ENCODE measurements around the gene DENND1C. TPM values are rescaled to one million over a fixed set of nuclear protein-coding genes. Genes with fewer than 3 reads are reported as not detected.

DENND1C gene
- total RNA-seq, 8 experiments from 2014 or later = 0.07 to 2.7 (median 0.98) TPM

- Histone ChIP-seq H3K27ac (no peak overlapping the region), H3K4me3 (no peak overlapping the region), H3K4me1 (replicated peaks in 1 of 2) (no peaks in the 10 kb centered on the region)
- ATAC-seq (replicated peaks in 6 of 8) = no peak
- in situ Hi-C loops (cut with MboI; ENCODE audit: low pct_unique_long_range_greater_than_20kb in 2 of 9, low sequenced_read_pairs in 9 of 9, unreplicated experiment in 9 of 9) = no loop called here
- 60 to 100% (median 67%) methylated on average over 1 to 2 of the region's 19 CpGs; no CpG with 5 or more reads in 5 of the 10 experiments for WGBS, 10 experiments
Observed at GRCh38 chr19:6452223-6452614, 29.4 kb downstream of the DENND1C start.

- Histone ChIP-seq H3K27ac (no peak overlapping the region), H3K4me1 (replicated peaks in 1 of 2) (no peaks in the 10 kb centered on the region), H3K4me3 (no peak overlapping the region)
- WGBS, 10 experiments = 80 to 100% (median 95%) methylated on average over 1 to 6 of the region's 7 CpGs; no CpG with 5 or more reads in 2 of the 10 experiments
- ATAC-seq (replicated peaks in 6 of 8) = no peak
- in situ Hi-C loops (cut with MboI; ENCODE audit: low pct_unique_long_range_greater_than_20kb in 2 of 9, low sequenced_read_pairs in 9 of 9, unreplicated experiment in 9 of 9) = no loop called here
Observed at GRCh38 chr19:6451583-6452222, 29.9 kb downstream of the DENND1C start.

GRCh38 chr19:6450166-6450565 is 31.4 kb downstream of the DENND1C start:
- H3K4me1 ChIP-seq (replicated peaks in 1 of 2) = no peaks in the 10 kb centered on the region
- H3K4me3 ChIP-seq = no peak overlapping the region
- 83 to 100% (median 97%) methylated on average over 1 to 5 of the region's 5 CpGs for WGBS, 10 experiments
- H3K27ac ChIP-seq = no peak overlapping the region
- ATAC-seq (replicated peaks in 6 of 8) = no peak
- in situ Hi-C loops (cut with MboI; ENCODE audit: low pct_unique_long_range_greater_than_20kb in 2 of 9, low sequenced_read_pairs in 9 of 9, unreplicated experiment in 9 of 9) = no loop called here

GRCh38 chr19:6448045-6448444 is 33.5 kb downstream of the DENND1C start:
- 88 to 100% (median 100%) methylated on average over 1 to 3 of the region's 3 CpGs; no CpG with 5 or more reads in 4 of the 10 experiments for WGBS, 10 experiments
- Histone ChIP-seq H3K4me3 (no peak overlapping the region), H3K27ac (no peak overlapping the region), H3K4me1 (replicated peaks in 1 of 2) (no peaks in the 10 kb centered on the region)
- ATAC-seq (replicated peaks in 6 of 8) = no peak
- in situ Hi-C loops (cut with MboI; ENCODE audit: low pct_unique_long_range_greater_than_20kb in 2 of 9, low sequenced_read_pairs in 9 of 9, unreplicated experiment in 9 of 9) = no loop called here

- Histone ChIP-seq H3K4me3 (no peak overlapping the region), H3K27ac (no peak overlapping the region), H3K4me1 (replicated peaks in 1 of 2) (no peaks in the 10 kb centered on the region)
- ATAC-seq (replicated peaks in 6 of 8) = no peak
- WGBS, 10 experiments = 60 to 100% (median 98%) methylated on average over 1 to 3 of the region's 3 CpGs; no CpG with 5 or more reads in 4 of the 10 experiments
- in situ Hi-C loops (cut with MboI; ENCODE audit: low pct_unique_long_range_greater_than_20kb in 2 of 9, low sequenced_read_pairs in 9 of 9, unreplicated experiment in 9 of 9) = no loop called here
Observed at GRCh38 chr19:6446452-6446851, 35.1 kb downstream of the DENND1C start.

GRCh38 chr19:6443986-6444385 is 37.6 kb downstream of the DENND1C start:
- Histone ChIP-seq H3K4me3 (no peak overlapping the region), H3K27ac (no peak overlapping the region), H3K4me1 (replicated peaks in 1 of 2) (no peaks in the 10 kb centered on the region)
- in situ Hi-C loops (cut with MboI; ENCODE audit: low pct_unique_long_range_greater_than_20kb in 2 of 9, low sequenced_read_pairs in 9 of 9, unreplicated experiment in 9 of 9) = no loop called here
- ATAC-seq (replicated peaks in 6 of 8) = no peak
- WGBS, 10 experiments = 58 to 100% (median 88%) methylated on average over 1 to 5 of the region's 13 CpGs; no CpG with 5 or more reads in 5 of the 10 experiments

GRCh38 chr19:6442087-6442688 is 39.4 kb downstream of the DENND1C start:
- Histone ChIP-seq H3K4me1 (replicated peaks in 1 of 2) (no peaks in the 10 kb centered on the region), H3K4me3 (no peak overlapping the region), H3K27ac (no peak overlapping the region)
- WGBS, 10 experiments = 67 to 89% (median 69%) methylated on average over 2 to 6 of the region's 13 CpGs; no CpG with 5 or more reads in 6 of the 10 experiments
- no peak for ATAC-seq (replicated peaks in 6 of 8)
- in situ Hi-C loops (cut with MboI; ENCODE audit: low pct_unique_long_range_greater_than_20kb in 2 of 9, low sequenced_read_pairs in 9 of 9, unreplicated experiment in 9 of 9) = no loop called here

- Histone ChIP-seq H3K4me3 (no peak overlapping the region), H3K27ac (no peak overlapping the region), H3K4me1 (replicated peaks in 1 of 2) (no peaks in the 10 kb centered on the region)
- no peak for ATAC-seq (replicated peaks in 6 of 8)
- in situ Hi-C loops (cut with MboI; ENCODE audit: low pct_unique_long_range_greater_than_20kb in 2 of 9, low sequenced_read_pairs in 9 of 9, unreplicated experiment in 9 of 9) = no loop called here
- WGBS, 10 experiments = 0 to 100% (median 66%) methylated on average over 1 to 3 of the region's 3 CpGs; no CpG with 5 or more reads in 4 of the 10 experiments
Observed at GRCh38 chr19:6440905-6441304, 40.7 kb downstream of the DENND1C start.

- 83 to 93% methylated on average over 1 to 2 of the region's 4 CpGs; no CpG with 5 or more reads in 8 of the 10 experiments for WGBS, 10 experiments
- in situ Hi-C loops (cut with MboI; ENCODE audit: low pct_unique_long_range_greater_than_20kb in 2 of 9, low sequenced_read_pairs in 9 of 9, unreplicated experiment in 9 of 9) = no loop called here
- no peak overlapping the region for H3K27ac ChIP-seq
- no peak for ATAC-seq (replicated peaks in 6 of 8)
- no peak overlapping the region for H3K4me3 ChIP-seq
- no peaks in the 10 kb centered on the region for H3K4me1 ChIP-seq (replicated peaks in 1 of 2)
Observed at GRCh38 chr19:6439743-6440142, 41.8 kb downstream of the DENND1C start.

GRCh38 chr19:6433663-6434062 is 47.9 kb downstream of the DENND1C start, which contains the start of gene SLC25A41:
Gene SLC25A41 (minus strand): TSS chr19:6433763. CDS start chr19:6433693, 70 bp downstream.
- in situ Hi-C loops (cut with MboI; ENCODE audit: low pct_unique_long_range_greater_than_20kb in 2 of 9, low sequenced_read_pairs in 9 of 9, unreplicated experiment in 9 of 9) = no loop called here
- Histone ChIP-seq H3K4me3 (no peak within 1 kb of the TSS), H3K27ac (no peak within 1 kb of the TSS), H3K4me1 (replicated peaks in 1 of 2) (no peaks in the 10 kb centered on the region)
- no peak for ATAC-seq (replicated peaks in 6 of 8)
- WGBS, 10 experiments = 40 to 100% (median 90%) methylated on average over 2 to 4 of the region's 10 CpGs; no CpG with 5 or more reads in 7 of the 10 experiments

GRCh38 chr19:6433165-6433564 is 48.4 kb downstream of the DENND1C start:
- in situ Hi-C loops (cut with MboI; ENCODE audit: low pct_unique_long_range_greater_than_20kb in 2 of 9, low sequenced_read_pairs in 9 of 9, unreplicated experiment in 9 of 9) = no loop called here
- no peak overlapping the region for H3K4me3 ChIP-seq
- no peak overlapping the region for H3K27ac ChIP-seq
- 86 to 100% (median 97%) methylated on average over 1 to 5 of the region's 11 CpGs; no CpG with 5 or more reads in 4 of the 10 experiments for WGBS, 10 experiments
- no peaks in the 10 kb centered on the region for H3K4me1 ChIP-seq (replicated peaks in 1 of 2)
- no peak for ATAC-seq (replicated peaks in 6 of 8)

GRCh38 chr19:6431891-6432290 is 49.7 kb downstream of the DENND1C start:
- H3K4me1 ChIP-seq (replicated peaks in 1 of 2) = no peaks in the 10 kb centered on the region
- no peak overlapping the region for H3K27ac ChIP-seq
- no peak overlapping the region for H3K4me3 ChIP-seq
- ATAC-seq (replicated peaks in 6 of 8) = no peak
- in situ Hi-C loops (cut with MboI; ENCODE audit: low pct_unique_long_range_greater_than_20kb in 2 of 9, low sequenced_read_pairs in 9 of 9, unreplicated experiment in 9 of 9) = no loop called here
- 46 to 100% (median 90%) methylated on average over 1 to 4 of the region's 11 CpGs; no CpG with 5 or more reads in 7 of the 10 experiments for WGBS, 10 experiments

GRCh38 chr19:6429419-6430221 is 52.0 kb downstream of the DENND1C start:
- H3K27ac ChIP-seq = no peak overlapping the region
- in situ Hi-C loops (cut with MboI; ENCODE audit: low pct_unique_long_range_greater_than_20kb in 2 of 9, low sequenced_read_pairs in 9 of 9, unreplicated experiment in 9 of 9) = no loop called here
- H3K4me3 ChIP-seq = no peak overlapping the region
- ATAC-seq (replicated peaks in 6 of 8) = no peak
- 4 to 60% (median 30%) methylated on average over 1 to 4 of the region's 20 CpGs; no CpG with 5 or more reads in 6 of the 10 experiments for WGBS, 10 experiments
- H3K4me1 ChIP-seq (replicated peaks in 1 of 2) = peaks cover 6% of the 10 kb centered on the region in 2 donors
